ENCODE results near the gene CAVIN2.

GRCh38 chr2:191885098-191885497 is 38.2 kb upstream of the CAVIN2 start:
- no peak for TF ChIP-seq CTCF (conservative IDR thresholded peaks at IDR 0.05 in 1 of 2, IDR thresholded peaks at IDR 0.05 in 1 of 2; ENCODE audit: extremely low read depth in 1 of 2, insufficient read depth in 1 of 2, low read depth in 1 of 2, low read length in 2 of 2)
- no peak for TF ChIP-seq EZH2 (IDR thresholded peaks at IDR 0.05; ENCODE audit: borderline replicate concordance, low read length)

All from mammary epithelial cell (primary cell).